C4-2B (cell line): ENCODE results near the gene DPP7.

Experiments
- ZFX ChIP-seq: fragments of 450-650 bp; IDR thresholded peaks from 2 replicates; pipeline ENCODE4 v1.6.1; 2017
- TF ChIP-seq, protein P1 (sequence below): fragments of 450-650 bp; conservative IDR thresholded peaks from 2 replicates; pipeline ENCODE4 v1.5.1; 2017; ENCODE audit warnings: mild to moderate bottlenecking

DNA sequence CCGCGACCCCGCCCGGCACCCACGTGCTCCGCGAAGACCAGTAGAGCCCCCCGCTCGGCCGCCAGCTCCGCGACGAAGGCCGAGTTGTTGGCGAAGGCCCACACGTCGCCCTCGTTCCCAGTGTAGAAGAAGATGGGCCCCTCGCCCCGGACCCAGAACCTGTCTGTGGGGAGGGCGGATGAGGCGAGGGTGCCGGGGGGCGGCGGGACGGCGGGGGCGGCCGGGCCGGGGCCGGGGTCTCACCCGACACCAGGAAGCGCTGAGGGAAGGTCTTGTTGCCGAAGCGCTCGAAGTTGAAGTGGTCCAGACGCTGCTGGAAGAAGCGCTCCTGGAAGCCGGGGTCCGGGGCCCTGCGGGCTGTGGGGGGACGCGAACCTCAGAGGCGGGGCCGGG is 317 bp downstream of the DPP7 start:
- TF ChIP-seq, protein P1, sequence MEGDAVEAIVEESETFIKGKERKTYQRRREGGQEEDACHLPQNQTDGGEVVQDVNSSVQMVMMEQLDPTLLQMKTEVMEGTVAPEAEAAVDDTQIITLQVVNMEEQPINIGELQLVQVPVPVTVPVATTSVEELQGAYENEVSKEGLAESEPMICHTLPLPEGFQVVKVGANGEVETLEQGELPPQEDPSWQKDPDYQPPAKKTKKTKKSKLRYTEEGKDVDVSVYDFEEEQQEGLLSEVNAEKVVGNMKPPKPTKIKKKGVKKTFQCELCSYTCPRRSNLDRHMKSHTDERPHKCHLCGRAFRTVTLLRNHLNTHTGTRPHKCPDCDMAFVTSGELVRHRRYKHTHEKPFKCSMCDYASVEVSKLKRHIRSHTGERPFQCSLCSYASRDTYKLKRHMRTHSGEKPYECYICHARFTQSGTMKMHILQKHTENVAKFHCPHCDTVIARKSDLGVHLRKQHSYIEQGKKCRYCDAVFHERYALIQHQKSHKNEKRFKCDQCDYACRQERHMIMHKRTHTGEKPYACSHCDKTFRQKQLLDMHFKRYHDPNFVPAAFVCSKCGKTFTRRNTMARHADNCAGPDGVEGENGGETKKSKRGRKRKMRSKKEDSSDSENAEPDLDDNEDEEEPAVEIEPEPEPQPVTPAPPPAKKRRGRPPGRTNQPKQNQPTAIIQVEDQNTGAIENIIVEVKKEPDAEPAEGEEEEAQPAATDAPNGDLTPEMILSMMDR: no peak
- 0 out of 2 replicates have a peak, but pooled peaks have one; percentile 75 for TF ChIP-seq ZFX
